HT1080 (cell line): Measurements from ENCODE around the gene MYDGF. TPM values are rescaled to one million over a fixed set of nuclear protein-coding genes. Genes with fewer than 3 reads are reported as not detected.

Experiments used
- total RNA-seq: library from RNA; depleted of rRNA; stranded (reverse); fragments of >200 nt; shearing (Covaris generic); gene quantifications from 2 replicates; pipeline ENCODE4 v1.2.3, GENCODE V29; 2014; rRNA removed

The MYDGF gene
- total RNA-seq, 1 experiment from 2014 or later: 76.3 TPM

Other genes starting within 250 kb of the MYDGF start
- gene UBXN6, start 212.5 kb downstream of the MYDGF start, total RNA-seq: 48.4 and 75.4 TPM in 2 replicates
- 21.4 and 26.4 TPM in 2 replicates for gene HDGFL2, start 198.0 kb downstream of the MYDGF start, total RNA-seq
- 0.03 and 0.06 TPM in 2 replicates for gene PLIN4, start 151.9 kb downstream of the MYDGF start, total RNA-seq
- not detected in 2 replicates for gene PLIN5, start 135.1 kb downstream of the MYDGF start, total RNA-seq
- gene LRG1, start 130.3 kb downstream of the MYDGF start, total RNA-seq: not detected in 2 replicates
- gene SEMA6B, start 110.7 kb downstream of the MYDGF start, total RNA-seq: 11.9 and 13.9 TPM in 2 replicates
- 3.0 and 6.1 TPM in 2 replicates for gene TNFAIP8L1, start 30.8 kb downstream of the MYDGF start, total RNA-seq
- gene DPP9, start 53.5 kb upstream of the MYDGF start, total RNA-seq: 36.1 and 53.1 TPM in 2 replicates
- 9.8 and 13.0 TPM in 2 replicates for gene FEM1A, start 121.4 kb upstream of the MYDGF start, total RNA-seq
- gene TICAM1, start 161.4 kb upstream of the MYDGF start, total RNA-seq: 1.5 and 2.8 TPM in 2 replicates
- 65.7 and 75.6 TPM in 2 replicates for gene PLIN3, start 197.3 kb upstream of the MYDGF start, total RNA-seq
- not detected in 2 replicates for gene ARRDC5, start 232.6 kb upstream of the MYDGF start, total RNA-seq
- gene UHRF1, start 239.2 kb upstream of the MYDGF start, total RNA-seq: 30.1 and 40.7 TPM in 2 replicates